A673 (cell line): ENCODE measurements around the gene PDE6G. TPM values are rescaled to one million over a fixed set of nuclear protein-coding genes. Genes with fewer than 3 reads are reported as not detected.

Source experiments
- BruUV-seq: library from RNA; stranded (reverse); fragments of 400-500 nt; replicated peaks from 2 replicates; lab custom pipeline; 2021; lab: Mats Ljungman, UMichigan
- CTCF ChIA-PET: fragments of 300-600 bp; sonication (Branson Sonifier 250); formaldehyde crosslinking; loops from one replicate; lab custom pipeline; 2022; ENCODE audit warnings: antibody characterized with exemption; lab: Charles Lee
- POLR2A ChIA-PET: fragments of 300-600 bp; sonication (Branson Sonifier 250); formaldehyde crosslinking; loops from one replicate; lab custom pipeline; 2022; ENCODE audit warnings: antibody characterized with exemption; ENCODE audit not compliant: low non-redundant PET; lab: Charles Lee
- DNase-seq: peaks from one replicate; pipeline ENCODE4 v3.0.0-alpha.2; 2015; ENCODE audit warnings: low spot score
- H3K27ac ChIP-seq: fragments of 200-600 bp; sonication (generic); 2 replicates; pipeline ENCODE4 v1.5.1; 2016; ENCODE audit warnings: mixed run types, low read depth, mild to moderate bottlenecking, mixed read lengths, antibody characterized with exemption, low read length; ENCODE audit not compliant: poor library complexity, severe bottlenecking
- H3K27me3 ChIP-seq: fragments of 200-600 bp; sonication (generic); replicated peaks from 2 replicates; pipeline ENCODE4 v1.6.1; 2017; ENCODE audit warnings: mixed run types, low read depth, mild to moderate bottlenecking, mixed read lengths, antibody characterized with exemption, low read length; ENCODE audit not compliant: insufficient read depth, poor library complexity
- H3K36me3 ChIP-seq: fragments of 200-600 bp; sonication (generic); 2 replicates; pipeline ENCODE4 v1.6.1; 2016; ENCODE audit warnings: mixed run types, mild to moderate bottlenecking, mixed read lengths, antibody characterized with exemption, low read length; ENCODE audit not compliant: insufficient read depth, poor library complexity, severe bottlenecking
- H3K4me1 ChIP-seq: fragments of 200-600 bp; sonication (generic); 2 replicates; pipeline ENCODE4 v1.6.1; 2017; ENCODE audit warnings: mixed run types, mild to moderate bottlenecking, mixed read lengths, antibody characterized with exemption, low read length; ENCODE audit not compliant: insufficient read depth, poor library complexity, severe bottlenecking
- H3K4me3 ChIP-seq: fragments of 200-600 bp; sonication (generic); 2 replicates; pipeline ENCODE4 v1.5.1; 2016; ENCODE audit warnings: low read depth, mixed run types, mild to moderate bottlenecking, mixed read lengths, low read length; ENCODE audit not compliant: poor library complexity, severe bottlenecking
- H3K9me3 ChIP-seq: fragments of 200-600 bp; sonication (generic); 2 replicates; pipeline ENCODE4 v1.6.1; 2016; ENCODE audit warnings: mixed run types, low read depth, mild to moderate bottlenecking, mixed read lengths, antibody characterized with exemption, low read length; ENCODE audit not compliant: poor library complexity, severe bottlenecking
- EZH2 ChIP-seq: fragments of 200-600 bp; sonication (generic); IDR thresholded peaks from 2 replicates; pipeline ENCODE4 v1.6.1; 2017; ENCODE audit warnings: borderline replicate concordance, low read depth, mild to moderate bottlenecking, mixed read lengths, antibody characterized with exemption, low read length; ENCODE audit not compliant: poor library complexity, severe bottlenecking
- intact Hi-C: fragments of 100-400 bp; cut with micrococcal nuclease; formaldehyde crosslinking; loops from one replicate; pipeline ENCODE4 v1.10.0; 2022; ENCODE audit not compliant: unreplicated experiment
- total RNA-seq: library from RNA; stranded (reverse); gene quantifications from 2 replicates; pipeline ENCODE4 v1.2.3, GENCODE V29; 2021
- TF ChIP-seq, protein P1 (sequence below): fragments of 300-800, 200-600 bp; sonication (generic); conservative IDR thresholded peaks from 2 replicates; pipeline ENCODE4 v1.5.1; 2017; ENCODE audit warnings: low read depth, mild to moderate bottlenecking, antibody characterized with exemption, low read length, moderate library complexity, mixed read lengths

The PDE6G gene
- total RNA-seq, 1 experiment from 2014 or later: 0.43 TPM

DNA sequence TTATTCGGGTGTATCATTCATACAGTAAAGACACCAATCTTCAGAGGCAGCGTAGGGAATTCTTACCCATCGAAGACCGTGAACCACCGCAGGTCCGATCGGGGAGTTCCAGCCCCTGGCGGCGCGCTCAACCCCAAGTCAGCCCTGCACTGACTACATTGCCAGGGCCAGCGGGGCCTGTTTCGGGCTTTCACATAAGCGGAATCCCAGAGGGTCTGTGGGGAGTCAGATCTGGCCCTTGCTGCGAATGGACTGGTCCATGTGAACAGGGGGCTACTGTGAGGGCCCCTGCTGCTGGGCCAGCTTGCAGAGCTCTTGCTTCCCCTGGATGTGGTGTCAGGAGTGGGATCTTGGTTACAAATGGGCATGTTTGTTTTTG, 7.6 kb downstream of the PDE6G start:
- BruUV-seq: no TSS peak
- intact Hi-C loops: no loop called here
- Histone ChIP-seq H3K27me3 (peaks cover 6% of the 10 kb centered on the region), H3K36me3 (no peaks in the 10 kb centered on the region), H3K4me1 (no peaks in the 10 kb centered on the region), H3K9me3 (no peaks in the 10 kb centered on the region), H3K4me3 (no peak overlapping the region), H3K27ac (no peak overlapping the region)
- TF ChIP-seq, protein P1, sequence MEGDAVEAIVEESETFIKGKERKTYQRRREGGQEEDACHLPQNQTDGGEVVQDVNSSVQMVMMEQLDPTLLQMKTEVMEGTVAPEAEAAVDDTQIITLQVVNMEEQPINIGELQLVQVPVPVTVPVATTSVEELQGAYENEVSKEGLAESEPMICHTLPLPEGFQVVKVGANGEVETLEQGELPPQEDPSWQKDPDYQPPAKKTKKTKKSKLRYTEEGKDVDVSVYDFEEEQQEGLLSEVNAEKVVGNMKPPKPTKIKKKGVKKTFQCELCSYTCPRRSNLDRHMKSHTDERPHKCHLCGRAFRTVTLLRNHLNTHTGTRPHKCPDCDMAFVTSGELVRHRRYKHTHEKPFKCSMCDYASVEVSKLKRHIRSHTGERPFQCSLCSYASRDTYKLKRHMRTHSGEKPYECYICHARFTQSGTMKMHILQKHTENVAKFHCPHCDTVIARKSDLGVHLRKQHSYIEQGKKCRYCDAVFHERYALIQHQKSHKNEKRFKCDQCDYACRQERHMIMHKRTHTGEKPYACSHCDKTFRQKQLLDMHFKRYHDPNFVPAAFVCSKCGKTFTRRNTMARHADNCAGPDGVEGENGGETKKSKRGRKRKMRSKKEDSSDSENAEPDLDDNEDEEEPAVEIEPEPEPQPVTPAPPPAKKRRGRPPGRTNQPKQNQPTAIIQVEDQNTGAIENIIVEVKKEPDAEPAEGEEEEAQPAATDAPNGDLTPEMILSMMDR: no peak
- TF ChIP-seq EZH2: no peak
- DNase-seq: no peak
- CTCF ChIA-PET: no interaction called here
- POLR2A ChIA-PET: interaction anchor here (0.6 kb wide), 1 partner anchor 12 kb away, joined by 3 read pairs; no protein-coding TSS in a partner anchor

DNA sequence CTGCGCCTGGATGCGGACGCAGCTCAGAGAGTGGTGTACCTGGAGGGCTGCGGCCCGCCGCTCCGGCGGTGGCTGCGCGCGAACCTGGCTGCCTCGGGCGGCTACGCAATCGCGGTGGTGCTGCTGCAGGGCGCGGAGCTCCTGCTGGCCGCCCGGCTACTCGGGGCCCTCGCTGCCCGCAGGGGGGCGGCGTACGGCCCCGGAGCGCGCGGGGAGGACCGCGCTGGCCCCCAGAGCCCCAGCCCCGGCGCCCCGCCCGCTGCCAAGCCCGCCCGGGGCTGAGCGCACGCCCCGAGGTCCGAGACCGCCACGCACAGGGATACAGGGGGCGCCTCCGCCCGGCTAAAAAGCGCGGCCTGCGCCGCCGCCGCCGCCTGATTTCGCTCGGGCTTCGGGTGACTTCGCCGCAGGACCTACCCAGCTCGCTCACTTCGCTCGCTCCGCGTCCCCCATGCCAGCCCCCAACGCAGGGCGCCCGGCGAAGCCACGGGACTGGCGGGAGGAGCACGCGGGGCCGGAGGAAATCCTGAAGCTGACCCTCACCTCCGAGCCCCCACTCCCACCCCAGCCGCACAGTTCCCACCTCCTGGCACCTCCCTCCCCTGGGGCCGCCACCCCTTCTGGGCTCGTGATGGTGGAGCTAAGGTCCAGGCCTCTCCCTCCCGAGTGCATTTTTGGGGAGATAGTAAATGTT, 8.2 kb downstream of the PDE6G start:
- Histone ChIP-seq H3K27ac (no peak overlapping the region), H3K4me3 (no peak overlapping the region), H3K9me3 (no peaks in the 10 kb centered on the region), H3K4me1 (no peaks in the 10 kb centered on the region), H3K36me3 (no peaks in the 10 kb centered on the region), H3K27me3 (peaks cover 6% of the 10 kb centered on the region)
- TF ChIP-seq EZH2: no peak
- TF ChIP-seq, protein P1: no peak
- BruUV-seq: no TSS peak
- intact Hi-C loops: no loop called here
- ChIA-PET CTCF (no interaction called here), POLR2A (interaction anchor here (0.6 kb wide), 1 partner anchor 12 kb away, joined by 3 read pairs; no protein-coding TSS in a partner anchor)
- DNase-seq: no peak

DNA sequence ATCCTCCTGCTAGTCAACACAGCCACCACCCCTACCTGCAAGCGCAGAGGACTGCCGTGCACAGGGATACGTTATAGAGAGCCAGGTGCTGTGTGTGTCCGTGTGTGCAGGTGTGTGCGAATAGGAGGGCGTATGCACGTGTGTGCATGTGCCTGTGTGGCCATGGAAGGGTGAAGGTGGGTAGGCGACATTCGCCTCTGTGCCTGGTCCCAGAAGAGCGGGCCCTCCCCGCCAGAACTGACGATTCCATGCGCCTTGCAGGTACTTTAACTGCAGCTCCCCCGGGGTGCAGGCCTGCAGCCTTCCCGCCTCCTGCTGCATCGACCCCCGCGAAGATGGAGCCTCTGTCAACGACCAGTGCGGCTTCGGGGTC, 8.7 kb downstream of the PDE6G start:
- intact Hi-C loops: no loop called here

More for the DNA sequence above, 8.7 kb downstream of the PDE6G start:
- no peak for TF ChIP-seq EZH2
- TF ChIP-seq, protein P1: no peak
- DNase-seq: no peak
- Histone ChIP-seq H3K4me1 (no peaks in the 10 kb centered on the region), H3K27ac (no peak overlapping the region), H3K9me3 (no peaks in the 10 kb centered on the region), H3K4me3 (no peak overlapping the region), H3K27me3 (peaks cover 6% of the 10 kb centered on the region), H3K36me3 (no peaks in the 10 kb centered on the region)
- POLR2A ChIA-PET: no interaction called here
- CTCF ChIA-PET: no interaction called here
- BruUV-seq: no TSS peak
